Keratinocyte (primary cell): ENCODE measurements around the gene GPR146. TPM values are rescaled to one million over a fixed set of nuclear protein-coding genes. Genes with fewer than 3 reads are reported as not detected.

Experiments used
- DNase-seq: peaks from one replicate; pipeline ENCODE4 v3.0.0-alpha.2; 2011; ENCODE audit warnings: low read depth, missing footprints, low spot score
- FAIRE-seq: peaks from 2 replicates; lab custom pipeline; 2011; peaks lifted over from hg19 to GRCh38; lab: Jason Lieb, UNC
- H2AFZ ChIP-seq: 2 replicates; pipeline ENCODE4 v1.6.0; 2012; ENCODE audit warnings: low read length, control low read depth, inconsistent platforms; ENCODE audit not compliant: control insufficient read depth
- H3K27ac ChIP-seq: 2 replicates; pipeline ENCODE4 v1.5.1; 2011; ENCODE audit warnings: low read length; ENCODE audit not compliant: control insufficient read depth, insufficient read depth
- H3K27me3 ChIP-seq: 3 replicates; pipeline ENCODE4 v1.6.0; 2011; ENCODE audit warnings: low read length; ENCODE audit not compliant: control insufficient read depth, insufficient read depth; ENCODE audit errors: extremely low read depth
- H3K36me3 ChIP-seq, 2 experiments: 2 replicates in 1 of 2; 3 replicates in 1 of 2; pipeline ENCODE4 v1.5.1; 2011; ENCODE audit warnings: low read length in 2 of 2, mild to moderate bottlenecking in 1 of 2; ENCODE audit not compliant: control insufficient read depth in 2 of 2, insufficient read depth in 2 of 2; ENCODE audit errors: extremely low read depth in 1 of 2
- H3K4me1 ChIP-seq: 3 replicates; pipeline ENCODE4 v1.5.1; 2011; ENCODE audit warnings: low read length; ENCODE audit not compliant: control insufficient read depth, insufficient read depth; ENCODE audit errors: extremely low read depth
- H3K4me2 ChIP-seq: 3 replicates; pipeline ENCODE4 v1.6.0; 2011; ENCODE audit warnings: low read depth, low read length; ENCODE audit not compliant: control insufficient read depth, insufficient read depth; ENCODE audit errors: extremely low read depth
- H3K4me3 ChIP-seq, 3 experiments: fragments of 200-600 bp in 1 of 3; sonication (generic) in 1 of 3; 2 replicates in 2 of 3; 3 replicates in 1 of 3; pipeline ENCODE4 v1.5.1; 2011 to 2016; ENCODE audit warnings: low read length in 3 of 3, mild to moderate bottlenecking in 3 of 3, control low read depth in 2 of 3, inconsistent platforms in 1 of 3, low read depth in 1 of 3, mixed read lengths in 1 of 3, mixed run types in 1 of 3, moderate library complexity in 1 of 3; ENCODE audit not compliant: control insufficient read depth in 2 of 3, insufficient read depth in 2 of 3; ENCODE audit errors: extremely low read depth in 1 of 3
- H3K79me2 ChIP-seq: 2 replicates; pipeline ENCODE4 v1.6.0; 2012; ENCODE audit warnings: low read length; ENCODE audit not compliant: control insufficient read depth, insufficient read depth
- H3K9ac ChIP-seq: 3 replicates; pipeline ENCODE4 v1.6.0; 2011; ENCODE audit warnings: low read length; ENCODE audit not compliant: control insufficient read depth, insufficient read depth; ENCODE audit errors: extremely low read depth
- H3K9me1 ChIP-seq: 3 replicates; pipeline ENCODE4 v1.6.0; 2011; ENCODE audit warnings: low read length; ENCODE audit not compliant: control insufficient read depth, insufficient read depth; ENCODE audit errors: extremely low read depth
- H3K9me3 ChIP-seq: 2 replicates; pipeline ENCODE4 v1.5.1; 2012; ENCODE audit warnings: low read depth, low read length; ENCODE audit not compliant: control insufficient read depth
- H4K20me1 ChIP-seq: 3 replicates; pipeline ENCODE4 v1.6.0; 2011; ENCODE audit warnings: low read length; ENCODE audit not compliant: control insufficient read depth, insufficient read depth; ENCODE audit errors: extremely low read depth
- CTCF ChIP-seq, 3 experiments: IDR thresholded peaks in 1 of 3; conservative IDR thresholded peaks in 1 of 3; optimal IDR thresholded peaks in 1 of 3; 2 replicates in 2 of 3; 3 replicates in 1 of 3; pipeline versions ENCODE3 to v1.5.1; 2011; ENCODE audit warnings: low read length in 3 of 3, mild to moderate bottlenecking in 3 of 3, moderate library complexity in 2 of 3, control low read depth in 1 of 3, inconsistent platforms in 1 of 3; ENCODE audit not compliant: insufficient read depth in 2 of 3; ENCODE audit errors: extremely low read depth in 1 of 3
- EZH2 ChIP-seq: IDR thresholded peaks from one replicate; pipeline ENCODE4 v1.6.1; 2012; ENCODE audit warnings: inconsistent platforms, mild to moderate bottlenecking, low read length, moderate library complexity
- dilution Hi-C: fragments of 300-500 bp; cut with MboI; formaldehyde crosslinking; loops from one replicate; pipeline ENCODE4 v1.7.0; 2020; ENCODE audit warnings: low sequenced_read_pairs; ENCODE audit not compliant: extremely low pct_ligation_motif_present
- polyA plus RNA-seq, 5 experiments: library from polyadenylated mRNA; depleted of rRNA in 3 of 5; stranded (reverse) in 3 of 5; stranded (forward) in 1 of 5; unstranded in 1 of 5; fragments of >200 nt; gene quantifications; 1 replicate in 1 of 5; 2 replicates in 3 of 5; 3 replicates in 1 of 5; pipeline versions ENCODE4 v1.2.1 to v1.2.3, GENCODE V29; 2011 to 2012; ENCODE audit warnings: missing spikeins in 2 of 5, low read depth in 1 of 5, low replicate concordance in 1 of 5

GPR146 gene
- polyA plus RNA-seq, 1 donor (not counting 4 experiments of a cell fraction or from before 2014, with no cell fraction given): 0.13 TPM

- dilution Hi-C loops: no loop called here
Measured at GRCh38 chr7:1004018-1004852, 40.1 kb upstream of the GPR146 start.

GRCh38 chr7:1005303-1005702 lies 39.0 kb upstream of the GPR146 start:
- dilution Hi-C loops: no loop called here
- TF ChIP-seq EZH2 (no peak), CTCF (optimal IDR thresholded peaks at IDR 0.05 in 1 of 3, IDR thresholded peaks at IDR 0.05 in 1 of 3, conservative IDR thresholded peaks at IDR 0.05 in 1 of 3; ENCODE audit: extremely low read depth in 1 of 3, insufficient read depth in 2 of 3, low read length in 3 of 3) (no peak)
- DNase-seq: no peak
- H3K36me3 ChIP-seq: peaks cover 0 to 2% of the 10 kb centered on the region in 2 experiments
- no peaks in the 10 kb centered on the region for H3K27me3 ChIP-seq
- no peaks in the 10 kb centered on the region for H3K4me1 ChIP-seq
- H3K9ac ChIP-seq: no peak overlapping the region
- no peak for FAIRE-seq
- H3K27ac ChIP-seq: no peak overlapping the region
- H4K20me1 ChIP-seq: no peaks in the 10 kb centered on the region
- H3K4me2 ChIP-seq: no peak overlapping the region
- H2AFZ ChIP-seq: no peak overlapping the region
- H3K9me1 ChIP-seq: no peaks in the 10 kb centered on the region
- no peaks in the 10 kb centered on the region for H3K9me3 ChIP-seq
- no peak overlapping the region for H3K4me3 ChIP-seq
- H3K79me2 ChIP-seq: no peaks in the 10 kb centered on the region

More at GRCh38 chr7:1004018-1004852, 40.1 kb upstream of the GPR146 start:
- DNase-seq (no peak), FAIRE-seq (no peak)
- Histone ChIP-seq H3K4me2 (no peak overlapping the region), H4K20me1 (no peaks in the 10 kb centered on the region), H3K27ac (no peak overlapping the region), H2AFZ (no peak overlapping the region), H3K36me3 (peaks cover 0 to 2% of the 10 kb centered on the region in 2 experiments), H3K4me3 (no peak overlapping the region), H3K9me3 (no peaks in the 10 kb centered on the region), H3K9ac (no peak overlapping the region), H3K9me1 (no peaks in the 10 kb centered on the region), H3K27me3 (no peaks in the 10 kb centered on the region), H3K4me1 (no peaks in the 10 kb centered on the region), H3K79me2 (no peaks in the 10 kb centered on the region)
- TF ChIP-seq EZH2 (no peak), CTCF (optimal IDR thresholded peaks at IDR 0.05 in 1 of 3, IDR thresholded peaks at IDR 0.05 in 1 of 3, conservative IDR thresholded peaks at IDR 0.05 in 1 of 3; ENCODE audit: extremely low read depth in 1 of 3, insufficient read depth in 2 of 3, low read length in 3 of 3) (no peak)
